Measurements from ENCODE around the gene SGSM1.

The SGSM1 gene

DNA sequence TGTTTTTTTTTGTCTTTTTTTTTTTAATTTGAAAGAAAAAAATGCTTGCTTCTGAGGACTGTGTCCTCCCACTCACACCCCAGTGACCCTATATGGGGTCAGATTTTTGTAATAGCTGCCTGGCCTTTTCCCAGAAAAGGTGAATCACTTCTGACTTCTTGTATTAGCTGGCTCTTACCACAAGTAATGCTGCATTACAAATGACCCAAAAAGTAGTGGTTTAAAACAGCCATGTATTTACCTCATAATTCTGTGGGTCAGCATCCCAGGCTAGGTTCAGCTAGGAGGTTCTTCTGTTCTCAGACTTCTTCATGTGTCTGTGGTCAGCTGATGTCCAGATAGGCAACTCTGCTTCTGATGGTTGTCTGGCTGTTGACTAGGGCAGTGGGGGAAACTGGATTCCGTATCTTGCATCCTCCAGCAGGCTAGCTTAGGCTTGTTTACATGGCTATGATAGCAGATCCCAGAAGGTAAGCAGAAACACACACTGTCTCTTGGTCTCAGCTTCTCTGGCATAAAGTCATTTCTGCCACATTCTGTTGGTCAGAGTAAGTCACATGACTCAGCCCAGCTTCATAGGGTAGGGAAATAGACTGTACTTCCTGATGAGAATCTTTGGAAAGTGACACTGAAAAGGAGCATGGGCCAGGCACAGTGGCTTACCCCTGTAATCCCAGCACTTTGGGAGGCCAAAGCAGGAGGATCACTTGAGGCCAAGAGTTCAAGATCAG is 121.0 kb downstream of the SGSM1 start:
- no peaks in the 10 kb centered on the region for H3K36me3 ChIP-seq (ENCODE audit: insufficient read depth, low read depth, low read length)

GRCh38 chr22:24928322-24928721 is 122.3 kb downstream of the SGSM1 start:
- no peak overlapping the region for H3K4me3 ChIP-seq (ENCODE audit: low read length)
- H3K27me3 ChIP-seq (ENCODE audit: insufficient read depth, low read length): no peaks in the 10 kb centered on the region
- no peaks in the 10 kb centered on the region for H3K9me3 ChIP-seq (ENCODE audit: insufficient read depth, low read depth, low read length)
- no peaks in the 10 kb centered on the region for H3K36me3 ChIP-seq (ENCODE audit: insufficient read depth, low read depth, low read length)
- H3K9ac ChIP-seq (ENCODE audit: low read depth, low read length): no peak overlapping the region
- no peak overlapping the region for H3K27ac ChIP-seq (ENCODE audit: low read length)
- H3K4me1 ChIP-seq (ENCODE audit: insufficient read depth, low read length): no peaks in the 10 kb centered on the region

More for the DNA sequence above, 121.0 kb downstream of the SGSM1 start:
- Histone ChIP-seq H3K9ac (ENCODE audit: low read depth, low read length) (no peak overlapping the region), H3K9me3 (ENCODE audit: insufficient read depth, low read depth, low read length) (no peaks in the 10 kb centered on the region), H3K27me3 (ENCODE audit: insufficient read depth, low read length) (no peaks in the 10 kb centered on the region), H3K4me1 (ENCODE audit: insufficient read depth, low read length) (no peaks in the 10 kb centered on the region), H3K27ac (ENCODE audit: low read length) (no peak overlapping the region), H3K4me3 (ENCODE audit: low read length) (no peak overlapping the region)

DNA sequence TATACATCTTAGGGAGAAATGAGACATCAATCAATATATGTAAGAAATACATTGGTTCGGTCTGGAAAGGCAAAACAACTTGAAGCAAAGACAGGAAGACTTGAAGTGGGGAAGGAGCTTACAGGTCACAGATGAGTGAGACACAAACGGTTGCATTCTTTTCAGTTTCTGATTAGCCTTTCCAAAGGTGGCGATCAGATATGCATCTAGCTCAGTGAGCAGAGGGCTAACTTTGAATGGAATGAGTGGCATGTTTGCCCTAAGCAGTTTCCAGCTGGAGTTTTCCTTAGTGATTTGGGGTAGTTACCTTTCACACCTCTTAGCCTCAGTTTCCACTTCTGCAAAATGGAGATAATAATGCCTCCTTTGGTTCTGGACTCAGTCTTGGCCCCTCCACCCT is 124.7 kb downstream of the SGSM1 start:
- Histone ChIP-seq H3K4me3 (ENCODE audit: low read length) (no peak overlapping the region), H3K4me1 (ENCODE audit: insufficient read depth, low read length) (peaks cover 2% of the 10 kb centered on the region; the same call in 1 of the 2 replicates), H3K27ac (ENCODE audit: low read length) (no peak overlapping the region), H3K36me3 (ENCODE audit: insufficient read depth, low read depth, low read length) (no peaks in the 10 kb centered on the region), H3K27me3 (ENCODE audit: insufficient read depth, low read length) (no peaks in the 10 kb centered on the region), H3K9ac (ENCODE audit: low read depth, low read length) (no peak overlapping the region), H3K9me3 (ENCODE audit: insufficient read depth, low read depth, low read length) (no peaks in the 10 kb centered on the region)

GRCh38 chr22:24935771-24936483 is 129.9 kb downstream of the SGSM1 start:
- Histone ChIP-seq H3K4me1 (ENCODE audit: insufficient read depth, low read length) (peaks cover 2% of the 10 kb centered on the region; the same call in 1 of the 2 replicates), H3K9me3 (ENCODE audit: insufficient read depth, low read depth, low read length) (no peaks in the 10 kb centered on the region), H3K27ac (ENCODE audit: low read length) (no peak overlapping the region), H3K36me3 (ENCODE audit: insufficient read depth, low read depth, low read length) (no peaks in the 10 kb centered on the region), H3K9ac (ENCODE audit: low read depth, low read length) (no peak overlapping the region), H3K27me3 (ENCODE audit: insufficient read depth, low read length) (no peaks in the 10 kb centered on the region), H3K4me3 (ENCODE audit: low read length) (no peak overlapping the region)

DNA sequence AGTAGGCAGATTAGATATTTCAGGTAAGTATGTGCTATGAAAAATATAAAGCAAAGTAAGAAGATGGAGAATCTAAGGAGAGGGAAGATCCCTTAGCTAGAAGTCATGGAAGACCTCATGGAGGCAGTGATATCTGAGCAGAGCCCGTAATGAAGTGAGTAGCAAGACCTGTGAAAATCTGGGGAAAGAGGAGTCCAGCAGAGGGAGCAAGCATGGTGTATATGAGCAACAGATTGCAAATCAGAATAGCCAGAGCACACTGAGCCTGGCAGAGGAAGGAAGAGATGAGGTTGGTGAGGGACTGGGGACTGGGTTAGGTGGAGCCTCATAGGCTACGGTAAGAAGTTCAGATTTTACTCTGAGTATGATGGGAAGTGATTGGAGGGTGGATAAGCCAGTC is 131.1 kb downstream of the SGSM1 start:
- H3K9me3 ChIP-seq (ENCODE audit: insufficient read depth, low read depth, low read length): no peaks in the 10 kb centered on the region
- H3K4me1 ChIP-seq (ENCODE audit: insufficient read depth, low read length): peaks cover 2% of the 10 kb centered on the region; the same call in 1 of the 2 replicates
- no peaks in the 10 kb centered on the region for H3K27me3 ChIP-seq (ENCODE audit: insufficient read depth, low read length)
- no peak overlapping the region for H3K27ac ChIP-seq (ENCODE audit: low read length)
- no peak overlapping the region for H3K9ac ChIP-seq (ENCODE audit: low read depth, low read length)
- H3K4me3 ChIP-seq (ENCODE audit: low read length): no peak overlapping the region
- no peaks in the 10 kb centered on the region for H3K36me3 ChIP-seq (ENCODE audit: insufficient read depth, low read depth, low read length)

- H3K4me1 ChIP-seq (ENCODE audit: insufficient read depth, low read length): peaks cover 2% of the 10 kb centered on the region; the same call in 1 of the 2 replicates
- H3K9ac ChIP-seq (ENCODE audit: low read depth, low read length): no peak overlapping the region
- no peaks in the 10 kb centered on the region for H3K36me3 ChIP-seq (ENCODE audit: insufficient read depth, low read depth, low read length)
- no peaks in the 10 kb centered on the region for H3K9me3 ChIP-seq (ENCODE audit: insufficient read depth, low read depth, low read length)
- H3K27ac ChIP-seq (ENCODE audit: low read length): no peak overlapping the region
- no peaks in the 10 kb centered on the region for H3K27me3 ChIP-seq (ENCODE audit: insufficient read depth, low read length)
- no peak overlapping the region for H3K4me3 ChIP-seq (ENCODE audit: low read length)
Observed at GRCh38 chr22:24938741-24939341, 132.8 kb downstream of the SGSM1 start.

DNA sequence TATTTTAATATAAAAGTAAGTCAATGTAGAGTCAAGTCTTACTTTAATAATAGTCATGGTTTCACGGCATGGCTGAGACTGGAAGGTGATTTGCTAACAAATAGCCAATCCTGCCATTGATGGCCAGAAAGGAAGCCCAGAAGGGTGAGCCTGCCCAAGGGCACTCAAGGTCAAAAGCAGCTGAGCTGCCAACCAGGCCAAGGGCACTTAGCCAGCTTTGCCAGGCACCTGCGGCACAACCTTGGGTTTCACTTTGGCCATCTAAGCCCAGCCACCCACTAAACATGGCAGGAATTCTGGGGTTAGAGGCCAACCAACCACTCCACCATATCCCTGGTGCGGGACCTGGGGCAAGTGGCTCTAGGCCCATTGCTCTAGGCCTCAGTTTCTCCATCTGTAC is 136.3 kb downstream of the SGSM1 start:
- H3K27ac ChIP-seq (ENCODE audit: low read length): no peak overlapping the region

GRCh38 chr22:24944217-24944937 is 138.4 kb downstream of the SGSM1 start:
- Histone ChIP-seq H3K9ac (ENCODE audit: low read depth, low read length) (no peak overlapping the region), H3K4me1 (ENCODE audit: insufficient read depth, low read length) (no peaks in the 10 kb centered on the region), H3K27me3 (ENCODE audit: insufficient read depth, low read length) (no peaks in the 10 kb centered on the region), H3K9me3 (ENCODE audit: insufficient read depth, low read depth, low read length) (no peaks in the 10 kb centered on the region), H3K27ac (ENCODE audit: low read length) (no peak overlapping the region), H3K4me3 (ENCODE audit: low read length) (no peak overlapping the region), H3K36me3 (ENCODE audit: insufficient read depth, low read depth, low read length) (no peaks in the 10 kb centered on the region)

More for the DNA sequence above, 136.3 kb downstream of the SGSM1 start:
- Histone ChIP-seq H3K9ac (ENCODE audit: low read depth, low read length) (no peak overlapping the region), H3K36me3 (ENCODE audit: insufficient read depth, low read depth, low read length) (no peaks in the 10 kb centered on the region), H3K27me3 (ENCODE audit: insufficient read depth, low read length) (no peaks in the 10 kb centered on the region), H3K4me3 (ENCODE audit: low read length) (no peak overlapping the region), H3K4me1 (ENCODE audit: insufficient read depth, low read length) (no peaks in the 10 kb centered on the region), H3K9me3 (ENCODE audit: insufficient read depth, low read depth, low read length) (no peaks in the 10 kb centered on the region)

- peaks cover 6% of the 10 kb centered on the region; the same call in 1 of the 2 replicates for H3K4me1 ChIP-seq (ENCODE audit: insufficient read depth, low read length)
- H3K4me3 ChIP-seq (ENCODE audit: low read length): no peak overlapping the region
- no peaks in the 10 kb centered on the region for H3K9me3 ChIP-seq (ENCODE audit: insufficient read depth, low read depth, low read length)
- H3K27me3 ChIP-seq (ENCODE audit: insufficient read depth, low read length): no peaks in the 10 kb centered on the region
- H3K36me3 ChIP-seq (ENCODE audit: insufficient read depth, low read depth, low read length): no peaks in the 10 kb centered on the region
- no peak overlapping the region for H3K27ac ChIP-seq (ENCODE audit: low read length)
- H3K9ac ChIP-seq (ENCODE audit: low read depth, low read length): no peak overlapping the region
Observed at GRCh38 chr22:24945430-24945829, 139.4 kb downstream of the SGSM1 start.

DNA sequence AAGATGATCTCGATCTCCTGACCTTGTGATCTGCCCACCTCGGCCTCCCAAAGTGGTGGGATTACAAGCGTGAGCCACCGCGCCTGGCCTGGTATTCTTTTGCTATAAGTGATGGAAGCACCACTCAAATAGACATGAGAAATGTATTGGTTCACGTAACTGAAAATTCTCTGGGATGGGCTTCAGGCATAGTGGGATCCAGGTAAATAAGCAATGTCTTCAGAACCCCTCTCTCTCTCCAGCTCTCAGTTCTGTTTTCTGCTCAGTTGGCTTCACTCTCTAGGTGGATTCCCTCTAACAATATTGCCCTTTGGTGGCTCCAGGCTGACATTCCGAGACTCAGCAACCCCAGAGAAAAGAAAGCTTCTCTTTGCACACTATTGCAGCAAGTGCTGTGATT is 141.4 kb downstream of the SGSM1 start:
- Histone ChIP-seq H3K9ac (ENCODE audit: low read depth, low read length) (no peak overlapping the region), H3K4me1 (ENCODE audit: insufficient read depth, low read length) (peaks cover 6% of the 10 kb centered on the region; the same call in 1 of the 2 replicates), H3K36me3 (ENCODE audit: insufficient read depth, low read depth, low read length) (no peaks in the 10 kb centered on the region)

DNA sequence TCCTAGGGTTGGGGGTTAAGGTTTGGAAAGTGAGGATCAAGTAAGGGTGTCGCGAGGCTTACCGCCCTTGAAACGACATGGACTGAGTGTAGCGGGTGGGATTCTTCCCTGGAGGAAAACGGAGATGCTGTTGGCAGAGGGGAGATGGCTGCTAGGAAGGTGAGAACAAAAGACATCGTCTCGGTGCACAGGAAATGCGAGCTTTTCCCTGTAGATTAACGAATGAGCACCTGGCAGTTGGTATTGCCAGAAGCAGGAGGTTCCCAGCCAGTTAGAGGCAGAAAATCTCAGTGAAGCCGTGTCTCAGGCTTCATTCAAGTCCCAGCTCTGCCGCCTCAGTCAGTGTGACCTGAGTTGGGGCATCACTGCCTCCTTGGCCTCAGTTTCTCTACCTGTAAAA is 141.9 kb downstream of the SGSM1 start:
- no peak overlapping the region for H3K9ac ChIP-seq (ENCODE audit: low read depth, low read length)
- H3K36me3 ChIP-seq (ENCODE audit: insufficient read depth, low read depth, low read length): no peaks in the 10 kb centered on the region
- no peak overlapping the region for H3K4me3 ChIP-seq (ENCODE audit: low read length)
- H3K27me3 ChIP-seq (ENCODE audit: insufficient read depth, low read length): no peaks in the 10 kb centered on the region
- H3K9me3 ChIP-seq (ENCODE audit: insufficient read depth, low read depth, low read length): no peaks in the 10 kb centered on the region
- H3K4me1 ChIP-seq (ENCODE audit: insufficient read depth, low read length): peaks cover 6% of the 10 kb centered on the region; the same call in 1 of the 2 replicates
- no peak overlapping the region for H3K27ac ChIP-seq (ENCODE audit: low read length)

More for the DNA sequence above, 141.4 kb downstream of the SGSM1 start:
- H3K4me3 ChIP-seq (ENCODE audit: low read length): no peak overlapping the region
- H3K27ac ChIP-seq (ENCODE audit: low read length): no peak overlapping the region
- no peaks in the 10 kb centered on the region for H3K9me3 ChIP-seq (ENCODE audit: insufficient read depth, low read depth, low read length)
- H3K27me3 ChIP-seq (ENCODE audit: insufficient read depth, low read length): no peaks in the 10 kb centered on the region
